Anterior cingulate cortex (tissue), 58 donors: ENCODE measurements around the gene BICD1.
"Not testable (repeated sequence)": the region's sequence is repeated elsewhere in the genome, so short reads cannot be mapped to it uniquely, and the experiment has no call there.

Source experiments
- DNase-seq, 58 donors: peaks; one replicate each; lab custom pipeline; 2025; lab: John Stamatoyannopoulos, UW

Gene BICD1

DNA sequence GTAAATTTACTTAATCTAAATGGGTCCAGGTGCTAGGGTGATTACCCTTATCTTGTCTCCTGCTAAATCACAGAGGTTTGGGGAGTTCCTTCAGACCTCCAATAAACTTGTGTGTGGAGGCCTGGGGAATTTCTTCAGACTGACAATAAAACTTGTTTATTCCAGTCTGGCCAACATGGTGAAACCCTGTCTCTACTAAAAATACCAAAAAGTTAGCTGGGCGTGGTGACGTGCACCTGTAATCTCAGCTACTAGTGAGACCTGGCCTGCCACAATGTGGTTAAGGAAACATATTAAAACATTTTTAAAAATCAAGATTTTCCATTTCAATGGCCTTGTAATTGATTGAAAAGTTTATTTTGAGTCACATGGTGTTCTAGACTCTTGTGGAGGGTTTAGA lies 165.8 kb downstream of the BICD1 start:
- DNase-seq: no peak

GRCh38 chr12:32273063-32273522 lies 166.4 kb downstream of the BICD1 start:
- DNase-seq: no peak

DNA sequence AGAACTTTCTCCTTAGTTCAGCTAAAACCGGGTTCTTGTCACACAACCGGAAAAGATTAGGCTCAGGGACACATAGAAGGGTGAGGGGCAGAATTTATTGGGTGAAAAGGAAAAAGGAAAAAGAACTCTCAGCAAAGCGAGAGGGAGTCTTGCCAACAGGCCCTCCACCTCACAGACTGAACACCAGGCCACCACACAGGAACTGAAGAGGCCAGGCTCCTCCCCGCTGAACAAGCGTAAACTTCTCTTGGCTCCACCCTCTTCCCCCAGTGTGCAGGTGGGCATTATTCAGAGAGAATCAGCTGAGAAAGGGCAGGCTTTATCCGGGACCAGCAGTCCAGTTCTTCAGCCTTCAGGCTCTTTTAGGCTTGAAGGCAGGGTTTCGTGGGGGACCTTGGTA lies 167.1 kb downstream of the BICD1 start:
- DNase-seq: no peak

- no peak for DNase-seq
Measured at GRCh38 chr12:32274665-32275064, 168.0 kb downstream of the BICD1 start.

GRCh38 chr12:32275520-32275919 lies 168.9 kb downstream of the BICD1 start:
- DNase-seq: not testable (repeated sequence)

DNA sequence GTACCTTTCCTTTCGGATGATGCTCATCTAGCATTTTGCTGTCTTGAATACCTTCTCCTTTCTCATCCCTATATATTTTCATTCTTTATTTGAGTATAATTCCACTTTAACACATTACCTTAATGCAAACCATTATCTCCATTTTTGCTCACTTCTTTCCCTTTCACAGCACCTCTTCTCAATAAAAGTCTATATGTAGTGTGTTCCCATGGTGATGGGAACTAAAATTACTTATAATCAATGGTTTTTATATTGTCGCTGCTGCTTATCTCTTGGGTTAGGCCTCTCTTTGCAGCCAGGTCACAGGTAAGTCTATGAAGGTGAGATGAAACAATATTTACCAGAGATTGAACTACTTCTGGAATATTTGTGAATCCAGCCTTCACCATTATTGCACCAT lies 171.1 kb downstream of the BICD1 start:
- no peak for DNase-seq

- no peak for DNase-seq
Measured at GRCh38 chr12:32281098-32281497, 174.5 kb downstream of the BICD1 start.

GRCh38 chr12:32284561-32284960 lies 177.9 kb downstream of the BICD1 start:
- DNase-seq: no peak

DNA sequence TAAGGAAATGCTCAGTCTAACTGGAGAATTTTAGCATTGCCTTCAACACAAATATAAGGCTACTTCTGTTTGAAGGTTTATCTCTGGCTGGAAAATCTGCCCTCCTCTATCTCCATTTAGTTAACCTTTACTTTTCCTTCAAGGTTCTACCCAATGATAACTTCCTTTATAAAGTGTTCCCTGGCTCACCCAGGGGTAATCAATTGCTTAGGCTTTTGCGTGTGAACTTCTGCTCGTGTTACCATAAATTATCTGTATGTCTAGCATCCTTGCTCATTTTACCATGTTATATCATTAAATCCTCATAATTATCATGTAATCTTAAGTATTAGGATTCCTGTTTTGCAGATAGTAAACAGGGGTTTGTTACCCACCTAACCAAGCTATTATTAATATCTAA lies 178.4 kb downstream of the BICD1 start:
- DNase-seq: no peak

GRCh38 chr12:32285489-32285888 lies 178.8 kb downstream of the BICD1 start:
- no peak for DNase-seq

GRCh38 chr12:32290411-32290810 lies 183.8 kb downstream of the BICD1 start:
- DNase-seq: no peak

DNA sequence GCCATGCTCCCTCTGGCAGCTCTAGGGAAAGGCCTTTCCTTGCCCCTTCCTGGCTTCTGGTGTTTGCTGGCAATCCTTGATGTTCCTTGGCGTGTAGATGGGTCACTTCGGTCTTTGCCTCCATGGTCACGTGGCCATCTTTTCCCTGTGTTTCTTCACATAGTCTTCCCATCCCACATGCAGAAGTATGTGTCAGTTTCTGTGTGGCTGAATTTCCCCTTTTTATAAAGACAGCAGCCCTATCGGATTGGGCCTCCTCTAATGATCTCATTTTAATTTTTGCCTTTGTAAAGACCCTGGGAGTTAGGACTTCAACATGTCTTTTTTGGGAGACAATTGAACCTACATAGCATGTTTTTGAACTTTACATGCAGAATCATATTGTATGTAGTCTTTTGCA lies 185.5 kb downstream of the BICD1 start:
- no peak for DNase-seq

DNA sequence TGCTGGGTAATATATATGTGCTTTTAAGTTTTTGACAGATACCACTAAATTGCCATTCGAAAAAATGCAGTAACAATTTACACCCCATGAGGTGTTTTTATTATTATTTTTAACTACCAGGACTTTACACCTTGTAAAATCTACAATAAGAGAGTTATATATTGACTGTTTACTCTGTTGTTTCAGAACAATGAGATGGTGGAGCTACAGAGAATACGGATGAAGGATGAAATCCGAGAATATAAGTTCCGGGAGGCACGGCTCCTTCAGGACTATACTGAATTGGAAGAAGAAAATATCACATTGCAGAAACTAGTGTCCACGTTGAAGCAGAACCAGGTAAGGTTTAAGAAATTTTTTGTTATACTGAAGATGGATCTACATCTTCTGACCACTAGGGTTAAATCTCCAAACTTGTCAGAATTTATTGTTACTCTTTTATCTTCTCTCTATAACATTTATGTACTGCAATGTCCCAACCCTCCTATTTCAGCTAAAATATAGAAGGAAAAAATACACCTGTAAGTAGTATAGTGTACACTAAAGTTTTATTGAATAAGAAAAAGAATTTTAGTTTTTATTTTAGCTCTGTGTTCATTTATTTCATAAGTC lies 187.3 kb downstream of the BICD1 start:
- no peak for DNase-seq

DNA sequence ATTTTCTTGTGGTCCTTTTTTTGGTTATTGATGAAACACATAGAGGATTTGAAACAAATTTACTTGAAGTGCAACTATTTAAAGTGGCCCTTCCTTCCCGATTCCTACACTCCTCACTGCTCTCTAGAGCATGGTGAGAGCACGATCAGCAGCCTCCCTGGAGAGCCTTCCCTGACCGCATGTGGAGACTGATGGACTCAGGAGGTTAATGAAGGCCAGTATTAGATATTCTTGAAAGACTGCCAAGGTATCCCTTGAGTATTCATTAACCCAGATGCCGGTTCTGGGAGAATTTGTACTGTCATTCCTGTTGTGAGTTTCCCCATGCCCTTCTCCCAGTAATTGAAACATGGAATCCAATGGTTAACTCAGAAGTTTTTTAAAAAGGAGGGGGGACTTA lies 189.9 kb downstream of the BICD1 start:
- no peak for DNase-seq

- DNase-seq: no peak
Measured at GRCh38 chr12:32298917-32299316, 192.3 kb downstream of the BICD1 start.

DNA sequence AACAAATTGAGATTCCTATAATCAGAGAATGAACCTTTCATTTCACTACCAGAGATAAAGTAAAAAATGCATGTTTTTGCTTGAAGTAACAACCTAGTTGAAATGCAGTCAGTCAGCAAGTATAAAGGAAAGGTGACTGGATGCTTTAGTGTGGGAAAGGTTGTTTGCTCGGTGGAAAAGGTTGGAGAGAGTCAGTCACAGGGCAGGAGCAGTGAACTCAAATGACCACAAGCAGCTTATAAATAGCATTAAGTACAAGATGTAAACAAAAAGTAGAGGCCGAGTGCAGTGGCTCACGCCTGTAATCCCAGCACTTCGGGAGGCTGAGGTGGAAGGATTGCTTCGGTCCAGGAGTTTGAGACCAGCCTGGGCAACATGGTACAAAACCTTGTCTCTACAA lies 194.6 kb downstream of the BICD1 start:
- no peak for DNase-seq

- no peak for DNase-seq
Measured at GRCh38 chr12:32302218-32303173, 195.8 kb downstream of the BICD1 start.

GRCh38 chr12:32303174-32303549 lies 196.5 kb downstream of the BICD1 start:
- DNase-seq: no peak

GRCh38 chr12:32305163-32305562 lies 198.5 kb downstream of the BICD1 start:
- no peak for DNase-seq

DNA sequence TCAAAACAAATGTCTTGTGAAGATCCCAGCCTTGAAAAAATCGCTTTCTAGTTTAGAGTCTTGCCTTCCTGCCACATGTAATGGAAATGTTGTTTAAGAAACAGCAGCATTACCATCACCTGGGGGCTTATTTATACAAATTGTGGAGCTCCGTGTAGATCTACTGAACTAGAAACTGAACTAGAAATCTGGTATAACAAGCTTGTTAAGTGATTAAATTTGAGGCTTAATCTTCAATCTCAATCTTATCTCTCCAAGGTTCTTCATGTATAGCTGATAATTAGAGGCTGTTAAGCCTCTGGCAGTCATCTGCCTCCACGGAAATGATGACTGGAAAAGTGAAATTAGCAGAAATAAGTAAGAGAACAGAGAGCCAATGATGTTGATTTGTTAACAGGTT lies 200.7 kb downstream of the BICD1 start:
- no peak for DNase-seq

DNA sequence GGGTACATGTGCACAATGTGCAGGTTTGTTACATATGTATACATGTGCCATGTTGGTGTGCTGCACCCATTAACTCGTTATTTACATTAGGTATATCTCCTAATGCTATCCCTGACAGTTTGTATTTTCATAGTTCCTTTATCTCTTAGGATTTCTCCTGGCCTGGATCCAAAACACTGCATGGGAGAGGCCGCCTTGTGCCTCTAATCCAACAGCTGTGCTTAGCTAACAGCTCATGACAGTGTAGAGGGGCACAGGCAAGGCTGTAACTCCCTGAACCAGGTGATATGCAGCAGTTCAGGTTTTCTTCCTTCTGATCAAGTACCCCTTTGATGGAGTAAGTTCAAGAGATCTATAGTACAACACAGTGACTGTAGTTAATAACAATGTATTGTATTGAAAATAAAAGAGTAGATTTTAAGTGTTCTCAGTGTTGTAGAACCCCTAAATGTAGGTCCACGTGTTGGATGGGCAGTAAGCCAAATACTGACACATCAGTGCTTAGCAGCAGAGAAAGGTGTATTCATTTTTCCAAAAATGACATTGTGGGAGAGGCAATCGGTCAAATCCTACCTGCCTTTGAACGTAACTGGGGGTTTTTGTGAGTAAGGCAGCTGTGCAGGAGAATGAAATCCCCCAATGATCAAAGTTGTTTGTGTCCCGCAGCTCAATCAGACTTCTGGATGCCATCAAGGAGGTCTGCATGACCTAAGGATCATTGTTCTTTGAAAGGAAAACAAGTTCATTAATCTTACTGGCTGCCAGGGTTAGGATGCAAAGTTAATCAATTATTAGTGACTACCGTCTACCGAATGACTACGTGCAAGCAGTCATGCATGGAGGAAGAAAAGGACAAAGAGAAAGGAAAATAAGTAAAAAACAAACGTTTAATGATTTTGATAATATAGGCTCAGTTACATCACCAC lies 203.4 kb downstream of the BICD1 start:
- DNase-seq: no peak
